GM23338 (cell line): ENCODE results near the gene GMEB2.

Source experiments
- EZH2 ChIP-seq: fragments of 200-600 bp; sonication (generic); IDR thresholded peaks from one replicate; pipeline ENCODE4 v1.8.0; 2017; ENCODE audit warnings: antibody characterized with exemption, mild to moderate bottlenecking, low read depth; ENCODE audit not compliant: unreplicated experiment
- JUNB ChIP-seq: IDR thresholded peaks from one replicate; pipeline ENCODE4 v1.6.1; 2016; ENCODE audit warnings: antibody characterized with exemption; ENCODE audit not compliant: unreplicated experiment
- POLR2AphosphoS5 ChIP-seq: IDR thresholded peaks from 2 replicates; pipeline ENCODE4 v1.6.1; 2016; ENCODE audit warnings: antibody characterized with exemption, low read depth
- TF ChIP-seq, protein P1 (sequence below), 2 experiments: fragments of 200-600 bp in 1 of 2; sonication (generic) in 1 of 2; conservative IDR thresholded peaks; 2 replicates each; pipeline versions ENCODE4 v1.5.1 to v1.6.1; 2016 to 2017; ENCODE audit warnings: antibody characterized with exemption in 2 of 2, low read depth in 2 of 2, mild to moderate bottlenecking in 2 of 2, moderate library complexity in 1 of 2

DNA sequence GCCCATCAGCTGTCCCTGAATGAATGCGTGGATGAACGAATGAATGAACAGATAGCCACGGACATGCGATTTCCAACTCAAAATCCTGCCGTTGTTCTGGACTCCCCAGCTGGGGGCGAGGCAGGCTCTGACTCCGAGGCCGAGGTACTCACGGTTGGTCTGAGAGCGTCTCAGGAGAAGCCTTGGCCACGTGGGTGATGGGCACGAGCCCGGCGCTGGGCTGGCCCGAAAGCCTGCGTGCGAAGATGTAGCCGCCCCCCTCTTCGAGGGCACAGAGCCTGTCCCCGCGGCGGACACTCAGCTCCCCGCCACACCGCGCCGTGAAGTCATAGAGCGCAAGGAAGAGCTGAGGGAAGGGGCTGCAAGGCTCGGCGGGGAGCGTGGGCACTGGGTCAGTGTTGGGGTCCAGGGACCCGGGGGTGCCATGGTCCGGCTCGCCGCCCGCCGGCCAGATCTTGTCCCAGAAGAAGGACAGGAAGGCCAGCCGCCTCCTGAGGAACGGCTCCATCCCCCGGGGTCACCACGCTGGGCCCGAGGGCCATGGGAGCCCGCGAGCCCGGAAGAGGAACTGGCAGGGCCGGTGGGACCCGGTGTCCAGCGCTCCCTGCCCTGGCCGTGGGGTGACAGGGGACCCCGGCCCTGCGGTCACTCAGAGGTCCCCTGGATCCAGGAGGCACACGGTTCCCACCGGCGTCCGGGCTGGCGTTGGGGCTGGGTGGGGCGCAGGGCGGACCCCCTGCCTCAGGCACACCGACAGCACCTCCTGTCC is 79.8 kb downstream of the GMEB2 start:
- TF ChIP-seq, protein P1, sequence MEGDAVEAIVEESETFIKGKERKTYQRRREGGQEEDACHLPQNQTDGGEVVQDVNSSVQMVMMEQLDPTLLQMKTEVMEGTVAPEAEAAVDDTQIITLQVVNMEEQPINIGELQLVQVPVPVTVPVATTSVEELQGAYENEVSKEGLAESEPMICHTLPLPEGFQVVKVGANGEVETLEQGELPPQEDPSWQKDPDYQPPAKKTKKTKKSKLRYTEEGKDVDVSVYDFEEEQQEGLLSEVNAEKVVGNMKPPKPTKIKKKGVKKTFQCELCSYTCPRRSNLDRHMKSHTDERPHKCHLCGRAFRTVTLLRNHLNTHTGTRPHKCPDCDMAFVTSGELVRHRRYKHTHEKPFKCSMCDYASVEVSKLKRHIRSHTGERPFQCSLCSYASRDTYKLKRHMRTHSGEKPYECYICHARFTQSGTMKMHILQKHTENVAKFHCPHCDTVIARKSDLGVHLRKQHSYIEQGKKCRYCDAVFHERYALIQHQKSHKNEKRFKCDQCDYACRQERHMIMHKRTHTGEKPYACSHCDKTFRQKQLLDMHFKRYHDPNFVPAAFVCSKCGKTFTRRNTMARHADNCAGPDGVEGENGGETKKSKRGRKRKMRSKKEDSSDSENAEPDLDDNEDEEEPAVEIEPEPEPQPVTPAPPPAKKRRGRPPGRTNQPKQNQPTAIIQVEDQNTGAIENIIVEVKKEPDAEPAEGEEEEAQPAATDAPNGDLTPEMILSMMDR (conservative IDR thresholded peaks at IDR 0.05; ENCODE audit: low read depth in 2 of 2) = no peak
- no peak for TF ChIP-seq EZH2
- TF ChIP-seq POLR2AphosphoS5 = no peak
- no peak for TF ChIP-seq JUNB
